ENCODE measurements around the gene OTX2.

- TF ChIP-seq MAX (IDR thresholded peaks at IDR 0.05), result no peak
- TF ChIP-seq EGR1 (IDR thresholded peaks at IDR 0.05), result no peak
- no peak for TF ChIP-seq EP300 (IDR thresholded peaks at IDR 0.05; ENCODE audit: borderline replicate concordance)
- no peak for TF ChIP-seq FOXM1 (IDR thresholded peaks at IDR 0.05; ENCODE audit: borderline replicate concordance, low read depth)
- TF ChIP-seq YY1 (IDR thresholded peaks at IDR 0.05; ENCODE audit: low read depth), result no peak
These were observed 8.4 kb downstream of the OTX2 start for GRCh38 chr14:56801920-56802319.
